Bronchial epithelial cell (primary cell): Measurements from ENCODE around the gene SLC25A6. TPM values are rescaled to one million over a fixed set of nuclear protein-coding genes. Genes with fewer than 3 reads are reported as not detected.
"Not testable (repeated sequence)": the region's sequence is repeated elsewhere in the genome, so short reads cannot be mapped to it uniquely, and the experiment has no call there.

ENCODE experiments used
- DNase-seq: peaks from one replicate; pipeline ENCODE4 v3.0.0-alpha.2; 2010; ENCODE audit warnings: low read depth
- FAIRE-seq: peaks from 2 replicates; lab custom pipeline; 2011; peaks lifted over from hg19 to GRCh38; lab: Jason Lieb, UNC
- H3K27me3 ChIP-seq: 2 replicates; pipeline ENCODE4 v1.5.1; 2011; ENCODE audit warnings: low read length; ENCODE audit not compliant: control insufficient read depth, insufficient read depth
- H3K36me3 ChIP-seq: 2 replicates; pipeline ENCODE4 v1.5.1; 2011; ENCODE audit warnings: low read length; ENCODE audit not compliant: control insufficient read depth, insufficient read depth
- H3K4me3 ChIP-seq: 2 replicates; pipeline ENCODE4 v1.5.1; 2011; ENCODE audit warnings: mild to moderate bottlenecking, low read depth, low read length, control low read depth
- CTCF ChIP-seq: IDR thresholded peaks from 2 replicates; pipeline ENCODE4 v1.5.1; 2011; ENCODE audit warnings: mild to moderate bottlenecking, moderate library complexity, low read length, control low read depth, inconsistent platforms; ENCODE audit not compliant: insufficient read depth, severe bottlenecking
- total RNA-seq: library from RNA; depleted of rRNA; stranded (reverse); fragments of >200 nt; gene quantifications from 2 replicates; pipeline ENCODE4 v1.2.1, GENCODE V29; 2014

SLC25A6 gene
- total RNA-seq, 1 donor from 2014 or later = 335 TPM

GRCh38 chrX:1385253-1386223 is 6.4 kb downstream of the SLC25A6 start:
- no peak for FAIRE-seq

GRCh38 chrX:1384658-1385252 is 7.2 kb downstream of the SLC25A6 start:
- H3K4me3 ChIP-seq = no peak overlapping the region
- H3K36me3 ChIP-seq = peaks cover 31% of the 10 kb centered on the region
- TF ChIP-seq CTCF = no peak
- FAIRE-seq (no peak), DNase-seq (no peak)
- H3K27me3 ChIP-seq = no peaks in the 10 kb centered on the region

More at GRCh38 chrX:1385253-1386223, 6.4 kb downstream of the SLC25A6 start:
- Histone ChIP-seq H3K27me3 (no peaks in the 10 kb centered on the region), H3K4me3 (no peak overlapping the region), H3K36me3 (peaks cover 36% of the 10 kb centered on the region)
- no peak for DNase-seq
- TF ChIP-seq CTCF = no peak

GRCh38 chrX:1380672-1381233 is 11.2 kb downstream of the SLC25A6 start:
- Histone ChIP-seq H3K4me3 (no peak overlapping the region), H3K27me3 (no peaks in the 10 kb centered on the region), H3K36me3 (peaks cover 4% of the 10 kb centered on the region)
- TF ChIP-seq CTCF = no peak
- FAIRE-seq = no peak
- DNase-seq = no peak

DNA sequence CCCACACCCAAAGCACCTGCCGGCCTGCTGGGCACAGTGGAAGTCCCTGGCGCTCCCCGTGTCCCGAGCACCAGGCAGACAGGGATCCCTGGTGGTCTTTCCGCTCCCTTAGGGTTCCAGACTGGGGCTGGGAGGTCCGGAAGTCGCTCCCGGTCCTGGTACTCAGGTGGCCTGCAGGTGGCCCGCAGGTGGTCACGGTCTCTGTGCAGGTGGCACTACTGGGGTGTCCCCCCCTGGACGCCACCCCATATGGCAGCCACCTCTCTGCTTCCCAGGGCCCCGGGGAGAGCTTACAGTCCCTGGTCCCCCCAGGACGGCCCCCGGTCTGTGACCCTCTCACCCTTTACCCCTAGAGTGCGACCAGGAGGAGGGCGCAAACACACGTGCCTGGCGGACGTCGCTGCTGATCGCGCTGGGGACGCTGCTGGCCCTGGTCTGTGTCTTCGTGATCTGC is 13.6 kb downstream of the SLC25A6 start:
- TF ChIP-seq CTCF = no peak
- DNase-seq (no peak), FAIRE-seq (no peak)
- no peaks in the 10 kb centered on the region for H3K27me3 ChIP-seq
- no peaks in the 10 kb centered on the region for H3K36me3 ChIP-seq
- H3K4me3 ChIP-seq = no peak overlapping the region

- no peaks in the 10 kb centered on the region for H3K27me3 ChIP-seq
- DNase-seq (no peak), FAIRE-seq (no peak)
- no peak for TF ChIP-seq CTCF
- H3K36me3 ChIP-seq = no peaks in the 10 kb centered on the region
- H3K4me3 ChIP-seq = no peak overlapping the region
Measured at GRCh38 chrX:1368385-1368698, 23.6 kb downstream of the SLC25A6 start.

GRCh38 chrX:1366363-1366762 is 25.6 kb downstream of the SLC25A6 start:
- H3K27me3 ChIP-seq, H3K36me3 ChIP-seq, DNase-seq, FAIRE-seq, H3K4me3 ChIP-seq: not testable (repeated sequence)
